ENCODE data around the gene SHISAL2A. TPM values are rescaled to one million over a fixed set of nuclear protein-coding genes. Genes with fewer than 3 reads are reported as not detected.

Gene SHISAL2A
- total and polyA plus RNA-seq, 2 of the 13 experiments (the other 11 are each of a cell fraction or from before 2014, with no cell fraction given): not detected

DNA sequence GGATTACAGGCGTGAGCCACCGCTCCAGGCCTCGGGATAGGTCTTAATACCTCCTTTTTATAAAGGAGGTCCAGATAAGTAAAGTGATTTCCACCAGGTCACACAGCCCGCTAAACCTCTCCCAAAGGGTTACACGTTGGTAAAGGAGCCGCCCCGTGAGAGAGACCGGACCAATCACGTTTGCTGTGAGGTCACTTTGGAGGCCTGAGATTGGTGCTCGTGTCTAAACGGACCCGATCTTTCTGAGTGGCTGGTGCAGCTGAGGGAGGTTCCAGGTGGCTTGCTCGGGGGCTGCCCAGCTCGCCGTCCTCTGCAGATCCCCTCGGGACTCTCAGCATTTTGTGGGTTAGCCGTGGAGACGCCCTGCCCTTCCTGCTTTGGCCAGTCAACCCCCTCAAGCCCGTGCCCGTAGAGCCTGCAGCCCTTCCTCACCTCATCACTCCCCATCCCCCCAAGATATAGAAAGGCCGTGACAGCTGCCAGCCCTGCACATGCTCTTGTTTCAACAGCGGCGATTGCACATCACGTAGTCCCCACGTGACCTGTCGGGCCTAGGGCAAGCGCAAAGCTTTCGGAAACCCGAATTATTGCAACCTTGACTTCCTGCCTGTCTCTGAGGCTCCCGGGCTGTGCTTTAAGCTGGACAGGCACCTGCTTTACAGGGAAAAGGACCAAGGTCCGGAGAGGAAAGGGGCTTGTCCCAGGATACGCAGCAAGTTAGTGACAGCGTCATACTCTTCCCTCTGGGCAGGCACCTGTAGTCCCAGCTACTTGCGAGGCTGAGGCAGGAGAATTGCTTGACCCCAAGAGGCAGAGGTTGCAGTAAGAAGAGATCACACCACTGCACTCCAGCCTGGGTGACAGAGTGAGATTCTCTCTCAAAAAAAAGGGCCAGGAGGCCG, 70.2 kb downstream of the SHISAL2A start (continued):
- TF ChIP-seq, protein P1, sequence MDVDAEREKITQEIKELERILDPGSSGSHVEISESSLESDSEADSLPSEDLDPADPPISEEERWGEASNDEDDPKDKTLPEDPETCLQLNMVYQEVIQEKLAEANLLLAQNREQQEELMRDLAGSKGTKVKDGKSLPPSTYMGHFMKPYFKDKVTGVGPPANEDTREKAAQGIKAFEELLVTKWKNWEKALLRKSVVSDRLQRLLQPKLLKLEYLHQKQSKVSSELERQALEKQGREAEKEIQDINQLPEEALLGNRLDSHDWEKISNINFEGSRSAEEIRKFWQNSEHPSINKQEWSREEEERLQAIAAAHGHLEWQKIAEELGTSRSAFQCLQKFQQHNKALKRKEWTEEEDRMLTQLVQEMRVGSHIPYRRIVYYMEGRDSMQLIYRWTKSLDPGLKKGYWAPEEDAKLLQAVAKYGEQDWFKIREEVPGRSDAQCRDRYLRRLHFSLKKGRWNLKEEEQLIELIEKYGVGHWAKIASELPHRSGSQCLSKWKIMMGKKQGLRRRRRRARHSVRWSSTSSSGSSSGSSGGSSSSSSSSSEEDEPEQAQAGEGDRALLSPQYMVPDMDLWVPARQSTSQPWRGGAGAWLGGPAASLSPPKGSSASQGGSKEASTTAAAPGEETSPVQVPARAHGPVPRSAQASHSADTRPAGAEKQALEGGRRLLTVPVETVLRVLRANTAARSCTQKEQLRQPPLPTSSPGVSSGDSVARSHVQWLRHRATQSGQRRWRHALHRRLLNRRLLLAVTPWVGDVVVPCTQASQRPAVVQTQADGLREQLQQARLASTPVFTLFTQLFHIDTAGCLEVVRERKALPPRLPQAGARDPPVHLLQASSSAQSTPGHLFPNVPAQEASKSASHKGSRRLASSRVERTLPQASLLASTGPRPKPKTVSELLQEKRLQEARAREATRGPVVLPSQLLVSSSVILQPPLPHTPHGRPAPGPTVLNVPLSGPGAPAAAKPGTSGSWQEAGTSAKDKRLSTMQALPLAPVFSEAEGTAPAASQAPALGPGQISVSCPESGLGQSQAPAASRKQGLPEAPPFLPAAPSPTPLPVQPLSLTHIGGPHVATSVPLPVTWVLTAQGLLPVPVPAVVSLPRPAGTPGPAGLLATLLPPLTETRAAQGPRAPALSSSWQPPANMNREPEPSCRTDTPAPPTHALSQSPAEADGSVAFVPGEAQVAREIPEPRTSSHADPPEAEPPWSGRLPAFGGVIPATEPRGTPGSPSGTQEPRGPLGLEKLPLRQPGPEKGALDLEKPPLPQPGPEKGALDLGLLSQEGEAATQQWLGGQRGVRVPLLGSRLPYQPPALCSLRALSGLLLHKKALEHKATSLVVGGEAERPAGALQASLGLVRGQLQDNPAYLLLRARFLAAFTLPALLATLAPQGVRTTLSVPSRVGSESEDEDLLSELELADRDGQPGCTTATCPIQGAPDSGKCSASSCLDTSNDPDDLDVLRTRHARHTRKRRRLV (CRISPR knock-in tag; IDR thresholded peaks at IDR 0.05): peak; percentile 75
- TF ChIP-seq, protein P2, sequence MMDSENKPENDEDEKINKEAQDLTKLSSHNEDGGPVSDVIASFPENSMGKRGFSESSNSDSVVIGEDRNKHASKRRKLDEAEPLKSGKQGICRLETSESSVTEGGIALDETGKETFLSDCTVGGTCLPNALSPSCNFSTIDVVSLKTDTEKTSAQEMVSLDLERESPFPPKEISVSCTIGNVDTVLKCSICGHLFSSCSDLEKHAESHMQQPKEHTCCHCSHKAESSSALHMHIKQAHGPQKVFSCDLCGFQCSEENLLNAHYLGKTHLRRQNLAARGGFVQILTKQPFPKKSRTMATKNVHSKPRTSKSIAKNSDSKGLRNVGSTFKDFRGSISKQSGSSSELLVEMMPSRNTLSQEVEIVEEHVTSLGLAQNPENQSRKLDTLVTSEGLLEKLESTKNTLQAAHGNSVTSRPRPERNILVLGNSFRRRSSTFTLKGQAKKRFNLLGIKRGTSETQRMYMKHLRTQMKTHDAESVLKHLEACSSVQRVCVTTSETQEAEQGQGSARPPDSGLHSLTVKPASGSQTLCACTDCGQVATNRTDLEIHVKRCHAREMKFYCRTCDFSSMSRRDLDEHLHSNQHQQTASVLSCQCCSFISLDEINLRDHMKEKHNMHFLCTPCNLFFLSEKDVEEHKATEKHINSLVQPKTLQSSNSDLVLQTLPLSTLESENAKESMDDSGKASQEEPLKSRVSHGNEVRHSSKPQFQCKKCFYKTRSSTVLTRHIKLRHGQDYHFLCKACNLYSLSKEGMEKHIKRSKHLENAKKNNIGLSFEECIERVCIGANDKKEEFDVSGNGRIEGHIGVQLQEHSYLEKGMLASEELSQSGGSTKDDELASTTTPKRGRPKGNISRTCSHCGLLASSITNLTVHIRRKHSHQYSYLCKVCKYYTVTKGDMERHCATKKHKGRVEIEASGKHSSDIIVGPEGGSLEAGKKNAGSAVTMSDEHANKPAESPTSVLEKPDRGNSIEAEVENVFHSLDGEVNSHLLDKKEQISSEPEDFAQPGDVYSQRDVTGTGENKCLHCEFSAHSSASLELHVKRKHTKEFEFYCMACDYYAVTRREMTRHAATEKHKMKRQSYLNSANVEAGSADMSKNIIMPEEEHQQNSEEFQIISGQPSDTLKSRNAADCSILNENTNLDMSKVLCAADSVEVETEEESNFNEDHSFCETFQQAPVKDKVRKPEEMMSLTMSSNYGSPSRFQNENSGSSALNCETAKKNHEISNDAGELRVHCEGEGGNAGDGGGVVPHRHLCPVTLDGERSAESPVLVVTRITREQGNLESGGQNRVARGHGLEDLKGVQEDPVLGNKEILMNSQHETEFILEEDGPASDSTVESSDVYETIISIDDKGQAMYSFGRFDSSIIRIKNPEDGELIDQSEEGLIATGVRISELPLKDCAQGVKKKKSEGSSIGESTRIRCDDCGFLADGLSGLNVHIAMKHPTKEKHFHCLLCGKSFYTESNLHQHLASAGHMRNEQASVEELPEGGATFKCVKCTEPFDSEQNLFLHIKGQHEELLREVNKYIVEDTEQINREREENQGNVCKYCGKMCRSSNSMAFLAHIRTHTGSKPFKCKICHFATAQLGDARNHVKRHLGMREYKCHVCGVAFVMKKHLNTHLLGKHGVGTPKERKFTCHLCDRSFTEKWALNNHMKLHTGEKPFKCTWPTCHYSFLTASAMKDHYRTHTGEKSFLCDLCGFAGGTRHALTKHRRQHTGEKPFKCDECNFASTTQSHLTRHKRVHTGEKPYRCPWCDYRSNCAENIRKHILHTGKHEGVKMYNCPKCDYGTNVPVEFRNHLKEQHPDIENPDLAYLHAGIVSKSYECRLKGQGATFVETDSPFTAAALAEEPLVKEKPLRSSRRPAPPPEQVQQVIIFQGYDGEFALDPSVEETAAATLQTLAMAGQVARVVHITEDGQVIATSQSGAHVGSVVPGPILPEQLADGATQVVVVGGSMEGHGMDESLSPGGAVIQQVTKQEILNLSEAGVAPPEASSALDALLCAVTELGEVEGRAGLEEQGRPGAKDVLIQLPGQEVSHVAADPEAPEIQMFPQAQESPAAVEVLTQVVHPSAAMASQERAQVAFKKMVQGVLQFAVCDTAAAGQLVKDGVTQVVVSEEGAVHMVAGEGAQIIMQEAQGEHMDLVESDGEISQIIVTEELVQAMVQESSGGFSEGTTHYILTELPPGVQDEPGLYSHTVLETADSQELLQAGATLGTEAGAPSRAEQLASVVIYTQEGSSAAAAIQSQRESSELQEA (CRISPR knock-in tag; IDR thresholded peaks at IDR 0.05; ENCODE audit: not compliant biosample characterization): peak; percentile 91
- peak; percentile 76; the same call in 1 of the 2 replicates for TF ChIP-seq ZSCAN25 (CRISPR knock-in tag; IDR thresholded peaks at IDR 0.05)
- peak; percentile 79 for TF ChIP-seq ZNF317 (CRISPR knock-in tag; IDR thresholded peaks at IDR 0.05)
- TF ChIP-seq, protein P3, sequence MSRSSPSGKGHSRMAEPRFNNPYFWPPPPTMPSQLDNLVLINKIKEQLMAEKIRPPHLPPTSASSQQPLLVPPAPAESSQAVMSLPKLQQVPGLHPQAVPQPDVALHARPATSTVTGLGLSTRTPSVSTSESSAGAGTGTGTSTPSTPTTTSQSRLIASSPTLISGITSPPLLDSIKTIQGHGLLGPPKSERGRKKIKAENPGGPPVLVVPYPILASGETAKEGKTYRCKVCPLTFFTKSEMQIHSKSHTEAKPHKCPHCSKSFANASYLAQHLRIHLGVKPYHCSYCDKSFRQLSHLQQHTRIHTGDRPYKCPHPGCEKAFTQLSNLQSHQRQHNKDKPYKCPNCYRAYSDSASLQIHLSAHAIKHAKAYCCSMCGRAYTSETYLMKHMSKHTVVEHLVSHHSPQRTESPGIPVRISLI (CRISPR knock-in tag; IDR thresholded peaks at IDR 0.05; ENCODE audit: borderline replicate concordance): peak; percentile 38; the same call in 1 of the 2 replicates
- TF ChIP-seq, protein P4, sequence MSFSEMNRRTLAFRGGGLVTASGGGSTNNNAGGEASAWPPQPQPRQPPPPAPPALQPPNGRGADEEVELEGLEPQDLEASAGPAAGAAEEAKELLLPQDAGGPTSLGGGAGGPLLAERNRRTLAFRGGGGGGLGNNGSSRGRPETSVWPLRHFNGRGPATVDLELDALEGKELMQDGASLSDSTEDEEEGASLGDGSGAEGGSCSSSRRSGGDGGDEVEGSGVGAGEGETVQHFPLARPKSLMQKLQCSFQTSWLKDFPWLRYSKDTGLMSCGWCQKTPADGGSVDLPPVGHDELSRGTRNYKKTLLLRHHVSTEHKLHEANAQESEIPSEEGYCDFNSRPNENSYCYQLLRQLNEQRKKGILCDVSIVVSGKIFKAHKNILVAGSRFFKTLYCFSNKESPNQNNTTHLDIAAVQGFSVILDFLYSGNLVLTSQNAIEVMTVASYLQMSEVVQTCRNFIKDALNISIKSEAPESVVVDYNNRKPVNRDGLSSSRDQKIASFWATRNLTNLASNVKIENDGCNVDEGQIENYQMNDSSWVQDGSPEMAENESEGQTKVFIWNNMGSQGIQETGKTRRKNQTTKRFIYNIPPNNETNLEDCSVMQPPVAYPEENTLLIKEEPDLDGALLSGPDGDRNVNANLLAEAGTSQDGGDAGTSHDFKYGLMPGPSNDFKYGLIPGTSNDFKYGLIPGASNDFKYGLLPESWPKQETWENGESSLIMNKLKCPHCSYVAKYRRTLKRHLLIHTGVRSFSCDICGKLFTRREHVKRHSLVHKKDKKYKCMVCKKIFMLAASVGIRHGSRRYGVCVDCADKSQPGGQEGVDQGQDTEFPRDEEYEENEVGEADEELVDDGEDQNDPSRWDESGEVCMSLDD (CRISPR knock-in tag; IDR thresholded peaks at IDR 0.05; ENCODE audit: borderline replicate concordance): no peak
- no peak for TF ChIP-seq MATR3 (CRISPR knock-in tag; IDR thresholded peaks at IDR 0.05)
- no peak for TF ChIP-seq HNRNPK (IDR thresholded peaks at IDR 0.05; ENCODE audit: low read depth, low read length, poor library complexity, severe bottlenecking)
- no peak for TF ChIP-seq ARHGAP35 (CRISPR knock-in tag; IDR thresholded peaks at IDR 0.05; ENCODE audit: borderline replicate concordance)

Measured in HepG2 (cell line).